DMS 273 (cell line): ENCODE results near the gene AOX1.
"Not testable (repeated sequence)": the region's sequence is repeated elsewhere in the genome, so short reads cannot be mapped to it uniquely, and the experiment has no call there.

Experiments
- DNase-seq: peaks from one replicate; lab custom pipeline; 2025; ENCODE audit not compliant: unreplicated experiment; lab: John Stamatoyannopoulos, UW

AOX1 gene

GRCh38 chr2:200585730-200586643 lies at the start of gene AOX1:
AOX1 (plus strand) TSS chr2:200586014; CDS start chr2:200586109, 95 bp downstream.
- peak; percentile 86 for DNase-seq

- no peak for DNase-seq
These were observed 47.7 kb upstream of the AOX1 start for GRCh38 chr2:200538139-200538538.

GRCh38 chr2:200540793-200541192 lies 45.0 kb upstream of the AOX1 start:
- DNase-seq, result no peak

GRCh38 chr2:200566596-200566995 lies 19.2 kb upstream of the AOX1 start:
- DNase-seq, result not testable (repeated sequence)

- no peak for DNase-seq
These were observed 17.9 kb upstream of the AOX1 start for GRCh38 chr2:200567932-200568331.

- peak; percentile 16 for DNase-seq
These were observed 9.9 kb upstream of the AOX1 start for GRCh38 chr2:200575957-200576356.

GRCh38 chr2:200577027-200577426 lies 8.8 kb upstream of the AOX1 start:
- DNase-seq, result no peak

- peak; percentile 27 for DNase-seq
These were observed 7.0 kb upstream of the AOX1 start for GRCh38 chr2:200578778-200579177.

GRCh38 chr2:200584639-200585038 lies 1.2 kb upstream of the AOX1 start:
- no peak for DNase-seq

GRCh38 chr2:200585340-200585729 lies 479 bp upstream of the AOX1 start:
- DNase-seq, result no peak

GRCh38 chr2:200586644-200586975 lies 796 bp downstream of the AOX1 start:
- no peak for DNase-seq

GRCh38 chr2:200587007-200587616 lies 1.3 kb downstream of the AOX1 start:
- no peak for DNase-seq

GRCh38 chr2:200588076-200588678 lies 2.4 kb downstream of the AOX1 start:
- DNase-seq, result no peak

- no peak for DNase-seq
These were observed 4.3 kb downstream of the AOX1 start for GRCh38 chr2:200590090-200590489.

GRCh38 chr2:200591308-200591707 lies 5.5 kb downstream of the AOX1 start:
- DNase-seq, result no peak

GRCh38 chr2:200592406-200593075 lies 6.7 kb downstream of the AOX1 start:
- no peak for DNase-seq

GRCh38 chr2:200593905-200594304 lies 8.1 kb downstream of the AOX1 start:
- no peak for DNase-seq

GRCh38 chr2:200595913-200596312 lies 10.1 kb downstream of the AOX1 start:
- no peak for DNase-seq

GRCh38 chr2:200596774-200597570 lies 11.2 kb downstream of the AOX1 start:
- DNase-seq, result no peak

- DNase-seq, result no peak
These were observed 13.4 kb downstream of the AOX1 start for GRCh38 chr2:200599206-200599605.
